ENCODE data around the gene XRCC1. TPM values are rescaled to one million over a fixed set of nuclear protein-coding genes. Genes with fewer than 3 reads are reported as not detected.

XRCC1 gene
- total RNA-seq, 1 donor from 2014 or later: 14.6 TPM

DNA sequence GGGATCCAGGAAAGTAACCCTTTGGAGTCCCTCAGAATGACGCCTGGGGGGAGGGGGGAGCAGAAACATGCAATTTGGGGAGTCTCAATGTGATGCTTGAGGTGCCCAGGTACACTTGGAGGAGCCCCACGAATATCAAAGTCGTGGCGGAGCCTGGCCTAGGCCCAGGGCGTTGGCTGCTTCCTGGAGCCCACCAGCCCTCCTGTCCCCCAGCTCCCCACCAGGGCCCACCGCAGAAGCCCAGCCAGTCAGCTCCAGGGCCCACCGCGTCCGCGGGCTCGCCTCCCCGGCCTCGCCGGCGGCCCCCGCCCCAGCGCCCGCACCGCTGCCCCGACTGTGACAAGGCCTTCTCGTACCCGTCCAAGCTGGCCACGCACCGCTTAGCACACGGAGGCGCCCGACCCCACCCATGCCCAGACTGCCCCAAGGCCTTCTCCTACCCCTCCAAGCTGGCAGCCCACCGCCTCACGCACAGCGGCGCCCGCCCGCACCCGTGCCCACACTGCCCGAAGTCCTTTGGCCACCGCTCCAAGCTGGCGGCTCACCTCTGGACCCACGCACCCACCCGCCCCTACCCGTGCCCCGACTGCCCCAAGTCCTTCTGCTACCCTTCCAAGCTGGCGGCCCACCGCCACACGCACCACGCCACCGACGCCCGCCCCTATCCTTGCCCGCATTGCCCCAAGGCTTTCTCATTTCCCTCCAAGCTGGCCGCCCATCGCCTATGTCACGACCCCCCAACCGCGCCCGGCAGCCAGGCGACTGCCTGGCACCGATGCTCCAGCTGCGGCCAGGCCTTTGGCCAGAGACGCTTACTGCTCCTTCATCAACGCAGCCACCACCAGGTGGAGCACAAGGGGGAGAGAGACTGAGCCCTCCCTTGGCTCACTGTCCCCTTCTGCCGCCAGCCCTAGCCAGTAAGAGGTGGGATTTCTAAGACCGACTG lies 40.2 kb downstream of the XRCC1 start:
- no peak overlapping the region for H2AFZ ChIP-seq (ENCODE audit: low read depth, low read length)
- H3K27ac Mint-ChIP-seq (ENCODE audit: unreplicated experiment): peak overlapping the region; percentile 8

DNA sequence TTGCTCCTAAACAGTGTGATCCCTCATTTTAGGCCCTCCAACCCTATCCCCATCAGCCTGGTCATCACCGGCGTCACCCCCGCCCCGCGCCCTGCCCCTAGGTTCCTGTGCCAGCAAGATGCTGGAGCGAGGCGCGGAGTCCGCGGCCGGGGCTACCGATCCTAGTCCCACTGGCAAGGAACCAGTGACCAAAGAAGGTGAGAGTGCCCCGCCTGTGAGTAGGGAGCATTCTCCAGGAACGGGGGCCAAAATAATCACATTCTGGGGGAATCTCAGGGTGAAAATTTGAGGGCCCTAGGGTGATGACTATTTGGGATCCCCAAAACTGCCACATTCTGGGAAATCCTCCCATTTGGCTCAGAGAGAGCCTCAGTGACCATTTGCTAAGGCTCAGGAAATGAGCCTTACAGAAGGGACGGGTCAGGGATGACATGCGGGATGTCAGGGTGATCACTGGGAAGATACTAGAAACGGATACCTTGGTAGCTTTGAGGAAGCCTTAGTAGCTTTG lies 41.0 kb downstream of the XRCC1 start:
- peaks cover 9% of the 10 kb centered on the region for H3K36me3 ChIP-seq (ENCODE audit: insufficient read depth, low read length)
- H4K20me1 ChIP-seq (ENCODE audit: insufficient read depth, low read length): no peaks in the 10 kb centered on the region
- H3K4me1 Mint-ChIP-seq (ENCODE audit: low read depth, unreplicated experiment): peaks cover 8% of the 10 kb centered on the region
- H3K4me3 Mint-ChIP-seq (ENCODE audit: unreplicated experiment): peak overlapping the region; percentile 92
- H3K9ac ChIP-seq (ENCODE audit: low read length): peak overlapping the region; percentile 35
- H3K27ac Mint-ChIP-seq (ENCODE audit: unreplicated experiment): no peak overlapping the region
- DNase-seq (ENCODE audit: low read depth) (no peak), FAIRE-seq (no peak)
- peak overlapping the region; percentile 72 for H3K4me3 ChIP-seq (ENCODE audit: insufficient read depth, low read depth, low read length)
- no peaks in the 10 kb centered on the region for H3K79me2 ChIP-seq (ENCODE audit: insufficient read depth, low read length)
- no peak for TF ChIP-seq EZH2 (IDR thresholded peaks at IDR 0.05; ENCODE audit: insufficient read depth, low read length)
- TF ChIP-seq CTCF (IDR thresholded peaks at IDR 0.05; ENCODE audit: insufficient read depth, low read depth, low read length): no peak
- H3K9me3 ChIP-seq (ENCODE audit: insufficient read depth, low read depth, low read length): no peaks in the 10 kb centered on the region
- no peaks in the 10 kb centered on the region for H3K27me3 Mint-ChIP-seq (ENCODE audit: low read depth, unreplicated experiment)
- peak overlapping the region; percentile 54 for H2AFZ ChIP-seq (ENCODE audit: low read depth, low read length)
- no peak overlapping the region for H3K27ac ChIP-seq (ENCODE audit: low read depth, low read length)
- H3K36me3 Mint-ChIP-seq (ENCODE audit: low read depth, unreplicated experiment): peaks cover 14% of the 10 kb centered on the region
- no peaks in the 10 kb centered on the region for H3K27me3 ChIP-seq (ENCODE audit: insufficient read depth, low read length)
- H3K9me3 Mint-ChIP-seq (ENCODE audit: unreplicated experiment): peaks cover 2% of the 10 kb centered on the region
- peaks cover 19% of the 10 kb centered on the region for H3K4me1 ChIP-seq (ENCODE audit: insufficient read depth, low read length)
- peak overlapping the region; percentile 89 for H3K4me2 ChIP-seq (ENCODE audit: low read length)

More for the DNA sequence above, 40.2 kb downstream of the XRCC1 start:
- no peaks in the 10 kb centered on the region for H3K27me3 Mint-ChIP-seq (ENCODE audit: low read depth, unreplicated experiment)
- H3K4me3 ChIP-seq (ENCODE audit: insufficient read depth, low read depth, low read length): no peak overlapping the region
- H4K20me1 ChIP-seq (ENCODE audit: insufficient read depth, low read length): no peaks in the 10 kb centered on the region
- no peaks in the 10 kb centered on the region for H3K27me3 ChIP-seq (ENCODE audit: insufficient read depth, low read length)
- H3K4me1 Mint-ChIP-seq (ENCODE audit: low read depth, unreplicated experiment): peaks cover 1% of the 10 kb centered on the region
- H3K36me3 ChIP-seq (ENCODE audit: insufficient read depth, low read length): peaks cover 9% of the 10 kb centered on the region
- no peaks in the 10 kb centered on the region for H3K79me2 ChIP-seq (ENCODE audit: insufficient read depth, low read length)
- H3K9me3 Mint-ChIP-seq (ENCODE audit: unreplicated experiment): peaks cover 3% of the 10 kb centered on the region
- H3K4me1 ChIP-seq (ENCODE audit: insufficient read depth, low read length): peaks cover 16% of the 10 kb centered on the region
- TF ChIP-seq CTCF (IDR thresholded peaks at IDR 0.05; ENCODE audit: insufficient read depth, low read depth, low read length) (peak; percentile 58), EZH2 (IDR thresholded peaks at IDR 0.05; ENCODE audit: insufficient read depth, low read length) (no peak)
- no peak overlapping the region for H3K27ac ChIP-seq (ENCODE audit: low read depth, low read length)
- H3K36me3 Mint-ChIP-seq (ENCODE audit: low read depth, unreplicated experiment): peaks cover 16% of the 10 kb centered on the region
- H3K9me3 ChIP-seq (ENCODE audit: insufficient read depth, low read depth, low read length): no peaks in the 10 kb centered on the region
- H3K9ac ChIP-seq (ENCODE audit: low read length): no peak overlapping the region
- H3K4me3 Mint-ChIP-seq (ENCODE audit: unreplicated experiment): no peak overlapping the region
- peak overlapping the region; percentile 89 for H3K4me2 ChIP-seq (ENCODE audit: low read length)
- DNase-seq (ENCODE audit: low read depth) (no peak), FAIRE-seq (no peak)
